Astrocyte of the cerebellum (primary cell): ENCODE measurements around the gene MED14.

Experiments used
- DNase-seq: peaks from one replicate; pipeline ENCODE4 v3.0.0-alpha.2; 2011; ENCODE audit warnings: low read depth
- H3K4me3 ChIP-seq: 2 replicates; pipeline ENCODE4 v1.5.1; 2011; ENCODE audit warnings: mild to moderate bottlenecking, low read depth, low read length, moderate library complexity
- CTCF ChIP-seq: IDR thresholded peaks from 2 replicates; pipeline ENCODE4 v1.5.1; 2012; ENCODE audit warnings: low read length, low read depth, moderate library complexity, mild to moderate bottlenecking; ENCODE audit errors: missing control alignments
- in situ Hi-C: cut with HindIII; loops from 2 replicates; pipeline ENCODE4 v1.10.0; 2017; ENCODE audit warnings: low sequenced_read_pairs

MED14 gene

GRCh38 chrX:40623139-40623536 lies 112.2 kb downstream of the MED14 start, which contains the start of gene MPC1L:
MPC1L (plus strand) TSS chrX:40623428; CDS start chrX:40623566, 138 bp downstream.
- in situ Hi-C loops = no loop called here
- H3K4me3 ChIP-seq = no peak within 1 kb of the TSS
- DNase-seq = no peak
- no peak for TF ChIP-seq CTCF

- no peak for DNase-seq
- in situ Hi-C loops = no loop called here
- H3K4me3 ChIP-seq = no peak overlapping the region
- no peak for TF ChIP-seq CTCF
Measured at GRCh38 chrX:40622479-40623138, 112.7 kb downstream of the MED14 start.

GRCh38 chrX:40617566-40617965 lies 117.8 kb downstream of the MED14 start:
- in situ Hi-C loops = no loop called here

GRCh38 chrX:40615976-40616375 lies 119.4 kb downstream of the MED14 start:
- no peak for TF ChIP-seq CTCF
- DNase-seq = no peak
- H3K4me3 ChIP-seq = no peak overlapping the region
- in situ Hi-C loops = no loop called here

More at GRCh38 chrX:40617566-40617965, 117.8 kb downstream of the MED14 start:
- no peak for DNase-seq
- no peak for TF ChIP-seq CTCF
- H3K4me3 ChIP-seq = no peak overlapping the region

- in situ Hi-C loops = no loop called here
- TF ChIP-seq CTCF = no peak
- DNase-seq = no peak
- H3K4me3 ChIP-seq = no peak overlapping the region
Measured at GRCh38 chrX:40612511-40612910, 122.8 kb downstream of the MED14 start.

GRCh38 chrX:40607381-40607780 lies 128.0 kb downstream of the MED14 start:
- TF ChIP-seq CTCF = no peak
- in situ Hi-C loops = no loop called here
- no peak for DNase-seq
- no peak overlapping the region for H3K4me3 ChIP-seq

- no peak overlapping the region for H3K4me3 ChIP-seq
- no peak for TF ChIP-seq CTCF
- in situ Hi-C loops = no loop called here
- DNase-seq = no peak
Measured at GRCh38 chrX:40603446-40603845, 131.9 kb downstream of the MED14 start.
